Placental epithelial cell (primary cell): Measurements from ENCODE around the gene RETSAT. TPM values are rescaled to one million over a fixed set of nuclear protein-coding genes. Genes with fewer than 3 reads are reported as not detected.

Source experiments
- small RNA-seq: library from RNA; depleted of rRNA; stranded (forward); fragments of <200 nt; gene quantifications from one replicate; pipeline ENCODE3, GENCODE V24; 2012
- total RNA-seq: library from RNA; depleted of rRNA; stranded (reverse); fragments of >200 nt; gene quantifications from 2 replicates; pipeline ENCODE4 v1.2.3, GENCODE V29; 2012

The RETSAT gene
- total RNA-seq, result 19.6 and 45.5 TPM in 2 replicates

GRCh38 chr2:85354286-85355072 lies at the start of gene RETSAT, which contains the start of gene ELMOD3:
Gene RETSAT (minus strand): TSS chr2:85354528. CDS start chr2:85354507, 21 bp downstream.
Gene ELMOD3 (plus strand): TSS chr2:85354769. CDS start chr2:85357199, 2,430 bp downstream.

GRCh38 chr2:85327822-85328617 lies 26.3 kb downstream of the RETSAT start, which contains the start of gene TGOLN2:
Gene TGOLN2 (minus strand): TSS chr2:85327989. CDS start chr2:85327962, 27 bp downstream.

Small RNAs within 50 kb of the gene (small RNA-seq; reads per million reads assigned to genes)
- not detected for gene AC062037.1
- gene AC062037.2, result not detected
- not detected for gene RF00019
- not detected for gene RN7SL113P

Other genes starting within 250 kb of the RETSAT start
- 0.33 and 5.5 TPM in 2 replicates for gene TCF7L1, start 221.1 kb downstream of the RETSAT start, total RNA-seq
- gene TGOLN2, start 26.5 kb downstream of the RETSAT start, total RNA-seq, result 64.4 and 82.1 TPM in 2 replicates
- 15.9 and 25.5 TPM in 2 replicates for gene ELMOD3, start 241 bp upstream of the RETSAT start, total RNA-seq
- gene CAPG, start 55.8 kb upstream of the RETSAT start, total RNA-seq, result 650 and 738 TPM in 2 replicates
- under 0.01 TPM in 1 of 2 replicates, not detected in the other for gene SH2D6, start 64.2 kb upstream of the RETSAT start, total RNA-seq
- gene MAT2A, start 184.6 kb upstream of the RETSAT start, total RNA-seq, result 60.5 and 66.9 TPM in 2 replicates
- gene GGCX, start 207.0 kb upstream of the RETSAT start, total RNA-seq, result 42.0 and 62.5 TPM in 2 replicates
- gene VAMP8, start 223.1 kb upstream of the RETSAT start, total RNA-seq, result 73.0 and 74.6 TPM in 2 replicates
- gene VAMP5, start 229.9 kb upstream of the RETSAT start, total RNA-seq, result 2.0 and 10.2 TPM in 2 replicates
- gene RNF181, start 241.2 kb upstream of the RETSAT start, total RNA-seq, result 125 and 174 TPM in 2 replicates
- 7.7 and 12.2 TPM in 2 replicates for gene TMEM150A, start 248.2 kb upstream of the RETSAT start, total RNA-seq